Colonic mucosa (tissue), 4 donors: ENCODE measurements around the gene PDE4D. TPM values are rescaled to one million over a fixed set of nuclear protein-coding genes. Genes with fewer than 3 reads are reported as not detected.

Experiments used
- DNase-seq: peaks from one replicate; pipeline ENCODE4 v3.0.0-alpha.2; 2020
- H3K27ac ChIP-seq: fragments of 200-600 bp; one replicate; pipeline ENCODE4 v1.8.0; 2021
- H3K27me3 ChIP-seq: fragments of 200-600 bp; one replicate; pipeline ENCODE4 v1.8.0; 2021
- H3K36me3 ChIP-seq: fragments of 200-600 bp; one replicate; pipeline ENCODE4 v1.8.0; 2021
- H3K4me1 ChIP-seq: fragments of 200-600 bp; one replicate; pipeline ENCODE4 v1.8.0; 2021; ENCODE audit warnings: mild to moderate bottlenecking
- H3K4me3 ChIP-seq: fragments of 200-600 bp; one replicate; pipeline ENCODE4 v1.8.0; 2021
- H3K9ac ChIP-seq, 2 donors: one replicate each; pipeline ENCODE4 v1.7.0; 2013; ENCODE audit warnings: control low read depth in 2 of 2, low read depth in 2 of 2, low read length in 2 of 2
- H3K9me3 ChIP-seq: fragments of 200-600 bp; one replicate; pipeline ENCODE4 v1.8.0; 2021
- intact Hi-C: fragments of 100-400 bp; cut with DNase I; formaldehyde crosslinking; loops from one replicate; pipeline ENCODE4 v1.14.1; 2022
- total RNA-seq, 2 donors: library from RNA; stranded (reverse); fragmentation: NEBNext Ultra II Directional in 1 of 2; extraction: Animal tissue kit (Norgen Biotek cat#: 25700) in 1 of 2; gene quantifications; one replicate each; pipeline ENCODE4 v1.2.1, GENCODE V29; 2021
- TF ChIP-seq, protein P1 (sequence below): fragments of 200-600 bp; IDR thresholded peaks from one replicate; pipeline ENCODE4 v1.8.0; 2022; ENCODE audit warnings: antibody characterized with exemption, mild to moderate bottlenecking
- donor health status: healthy.
- donor health status: DM: no; HTN: no; CAD: no.
- donor health status: DM: no; HTN: no; CAD: no.

Gene PDE4D
- total RNA-seq, 2 donors from 2014 or later, result 23.1 to 53.7 TPM

DNA sequence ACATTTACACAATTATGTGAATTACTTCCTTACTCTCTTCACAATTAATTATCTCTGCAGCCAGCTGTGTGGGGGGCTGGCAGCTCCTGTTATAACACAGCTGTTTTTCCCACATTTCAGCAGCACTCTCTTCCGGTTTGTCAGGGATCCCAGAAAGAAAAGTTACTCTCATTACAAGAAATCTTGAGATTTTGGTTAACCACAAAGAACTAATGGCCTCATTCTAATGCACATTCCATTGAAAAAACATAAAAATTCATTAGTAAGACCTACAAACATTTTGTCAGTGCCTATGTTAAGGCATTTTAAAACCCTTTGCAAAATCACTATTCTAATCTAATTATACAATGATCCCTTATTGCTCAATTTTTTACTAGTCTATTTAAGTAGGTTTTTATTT lies 64.1 kb downstream of the PDE4D start:
- DNase-seq, result no peak
- Histone ChIP-seq H3K27ac (no peak overlapping the region), H3K9ac (no peak overlapping the region), H3K4me1 (no peaks in the 10 kb centered on the region), H3K27me3 (no peaks in the 10 kb centered on the region), H3K9me3 (no peaks in the 10 kb centered on the region), H3K36me3 (no peaks in the 10 kb centered on the region), H3K4me3 (no peak overlapping the region)
- TF ChIP-seq, protein P1, sequence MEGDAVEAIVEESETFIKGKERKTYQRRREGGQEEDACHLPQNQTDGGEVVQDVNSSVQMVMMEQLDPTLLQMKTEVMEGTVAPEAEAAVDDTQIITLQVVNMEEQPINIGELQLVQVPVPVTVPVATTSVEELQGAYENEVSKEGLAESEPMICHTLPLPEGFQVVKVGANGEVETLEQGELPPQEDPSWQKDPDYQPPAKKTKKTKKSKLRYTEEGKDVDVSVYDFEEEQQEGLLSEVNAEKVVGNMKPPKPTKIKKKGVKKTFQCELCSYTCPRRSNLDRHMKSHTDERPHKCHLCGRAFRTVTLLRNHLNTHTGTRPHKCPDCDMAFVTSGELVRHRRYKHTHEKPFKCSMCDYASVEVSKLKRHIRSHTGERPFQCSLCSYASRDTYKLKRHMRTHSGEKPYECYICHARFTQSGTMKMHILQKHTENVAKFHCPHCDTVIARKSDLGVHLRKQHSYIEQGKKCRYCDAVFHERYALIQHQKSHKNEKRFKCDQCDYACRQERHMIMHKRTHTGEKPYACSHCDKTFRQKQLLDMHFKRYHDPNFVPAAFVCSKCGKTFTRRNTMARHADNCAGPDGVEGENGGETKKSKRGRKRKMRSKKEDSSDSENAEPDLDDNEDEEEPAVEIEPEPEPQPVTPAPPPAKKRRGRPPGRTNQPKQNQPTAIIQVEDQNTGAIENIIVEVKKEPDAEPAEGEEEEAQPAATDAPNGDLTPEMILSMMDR, result no peak
- intact Hi-C loops, result no loop called here

DNA sequence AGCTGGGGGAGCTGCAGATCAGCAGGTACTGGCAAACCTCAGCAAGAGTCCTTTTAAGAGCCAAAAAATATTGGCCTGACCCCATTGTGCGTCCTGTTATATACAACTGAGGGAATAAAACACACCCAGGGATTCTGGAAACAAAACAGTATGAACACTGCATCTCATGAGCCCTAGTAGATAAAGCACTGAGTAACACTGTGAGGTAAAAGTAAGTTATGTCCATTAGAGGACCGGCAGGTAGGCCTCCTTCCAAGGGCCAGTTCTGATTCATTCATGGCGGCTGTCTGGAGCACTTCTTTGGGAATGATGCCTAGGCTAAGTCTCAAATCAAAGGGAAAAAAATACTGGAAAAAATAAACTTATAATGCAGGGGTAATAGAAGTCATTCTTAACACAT lies 64.9 kb downstream of the PDE4D start:
- no peaks in the 10 kb centered on the region for H3K4me1 ChIP-seq
- intact Hi-C loops, result no loop called here

DNA sequence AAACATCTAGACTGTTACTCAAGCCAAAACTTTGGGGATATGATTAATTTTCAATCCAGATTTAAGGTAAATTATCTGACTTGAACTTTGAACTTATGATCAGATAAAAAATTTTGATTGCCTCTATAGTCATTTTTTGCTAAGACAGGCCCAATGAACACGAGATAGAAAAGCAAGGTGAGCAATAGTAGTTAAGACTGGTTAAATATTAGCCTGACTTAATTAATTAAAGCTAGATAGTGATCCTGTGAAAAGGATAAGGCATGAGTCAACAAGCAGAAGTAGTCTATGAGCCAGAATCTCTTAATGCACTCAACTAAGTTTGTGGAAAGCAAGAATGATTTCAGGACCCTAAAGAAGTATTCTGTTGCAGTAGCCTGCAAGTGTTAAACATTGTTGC lies 66.5 kb downstream of the PDE4D start:
- Histone ChIP-seq H3K4me1 (no peaks in the 10 kb centered on the region), H3K27ac (no peak overlapping the region), H3K9ac (no peak overlapping the region), H3K36me3 (no peaks in the 10 kb centered on the region), H3K27me3 (no peaks in the 10 kb centered on the region), H3K4me3 (no peak overlapping the region), H3K9me3 (no peaks in the 10 kb centered on the region)
- TF ChIP-seq, protein P1, result no peak
- intact Hi-C loops, result no loop called here
- no peak for DNase-seq

More for the DNA sequence above, 64.9 kb downstream of the PDE4D start:
- Histone ChIP-seq H3K36me3 (no peaks in the 10 kb centered on the region), H3K9me3 (no peaks in the 10 kb centered on the region), H3K27ac (no peak overlapping the region), H3K27me3 (no peaks in the 10 kb centered on the region), H3K4me3 (no peak overlapping the region), H3K9ac (no peak overlapping the region)
- TF ChIP-seq, protein P1, result no peak
- no peak for DNase-seq

DNA sequence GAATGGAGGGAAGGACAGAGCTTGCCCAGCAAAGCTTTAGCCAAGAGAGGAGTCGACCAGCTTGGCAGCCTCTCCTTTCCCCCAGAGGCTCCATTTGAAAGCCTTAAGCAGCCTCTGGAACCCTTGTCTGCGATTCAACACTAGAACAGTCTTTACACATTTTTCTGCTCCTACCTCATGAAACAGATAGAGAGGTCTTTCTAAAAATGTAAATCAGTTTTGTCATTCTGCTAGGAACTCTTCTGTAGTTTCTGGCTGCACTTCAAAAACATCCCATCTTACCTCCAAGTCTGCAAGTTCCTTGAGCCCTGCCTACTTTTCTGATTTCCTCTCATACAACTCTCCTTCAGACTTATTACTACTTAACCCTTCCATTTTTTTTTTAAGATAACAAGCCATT lies 70.1 kb downstream of the PDE4D start:
- Histone ChIP-seq H3K4me1 (no peaks in the 10 kb centered on the region), H3K27ac (no peak overlapping the region), H3K9ac (no peak overlapping the region), H3K27me3 (no peaks in the 10 kb centered on the region), H3K4me3 (no peak overlapping the region), H3K9me3 (no peaks in the 10 kb centered on the region), H3K36me3 (no peaks in the 10 kb centered on the region)
- no peak for DNase-seq
- TF ChIP-seq, protein P1, result no peak
- intact Hi-C loops, result no loop called here

DNA sequence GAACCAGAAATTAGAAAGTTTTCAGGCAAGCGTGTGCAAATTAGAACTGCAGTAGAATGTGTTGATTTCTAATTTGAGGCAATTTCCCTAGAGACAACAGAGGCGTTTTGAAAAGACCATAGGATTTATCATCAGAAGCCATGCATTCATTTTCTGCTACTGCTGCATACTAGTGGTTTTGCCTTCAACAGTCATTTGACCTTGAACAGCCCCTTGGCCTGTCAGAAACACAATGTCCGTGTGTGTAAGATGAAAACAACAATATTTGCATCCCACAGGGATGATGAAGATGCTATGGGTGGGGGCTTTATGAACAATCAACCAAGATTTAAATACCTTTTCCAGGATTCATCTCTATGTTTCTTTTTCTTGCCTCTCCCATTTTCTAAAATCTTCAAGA lies 73.7 kb downstream of the PDE4D start:
- no peaks in the 10 kb centered on the region for H3K36me3 ChIP-seq
- no peak overlapping the region for H3K4me3 ChIP-seq
- H3K9ac ChIP-seq, result no peak overlapping the region
- TF ChIP-seq, protein P1, result no peak
- no peak for DNase-seq
- H3K9me3 ChIP-seq, result no peaks in the 10 kb centered on the region
- no peak overlapping the region for H3K27ac ChIP-seq
- intact Hi-C loops, result loop anchor here (10.0 kb wide), 1 partner anchor 465 kb away; no protein-coding TSS in a partner anchor
- no peaks in the 10 kb centered on the region for H3K4me1 ChIP-seq
- H3K27me3 ChIP-seq, result no peaks in the 10 kb centered on the region

DNA sequence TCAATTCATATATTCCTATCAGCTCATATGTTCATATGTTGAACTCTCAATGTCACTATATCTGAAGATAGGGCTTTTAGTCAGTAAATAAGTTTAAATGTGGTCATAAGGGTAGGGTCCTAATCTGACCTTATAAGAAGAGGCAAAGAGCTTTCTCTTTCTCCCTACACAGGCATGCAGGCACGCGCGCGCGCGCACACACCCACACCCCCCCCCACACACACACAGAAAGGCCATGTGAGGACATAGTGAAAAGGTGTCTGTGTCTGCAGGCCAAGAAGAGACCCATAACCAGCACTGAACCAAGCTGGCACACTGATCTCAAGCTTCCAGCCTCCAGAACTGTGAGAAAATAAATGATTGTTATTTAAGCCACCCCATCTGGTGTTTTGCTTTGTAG lies 76.0 kb downstream of the PDE4D start:
- no peak overlapping the region for H3K4me3 ChIP-seq
- H3K4me1 ChIP-seq, result no peaks in the 10 kb centered on the region
- H3K36me3 ChIP-seq, result no peaks in the 10 kb centered on the region
- intact Hi-C loops, result loop anchor here (10.0 kb wide), 1 partner anchor 467 kb away; no protein-coding TSS in a partner anchor
- no peak overlapping the region for H3K9ac ChIP-seq
- H3K27me3 ChIP-seq, result no peaks in the 10 kb centered on the region
- H3K9me3 ChIP-seq, result no peaks in the 10 kb centered on the region
- TF ChIP-seq, protein P1, result no peak
- DNase-seq, result no peak
- H3K27ac ChIP-seq, result no peak overlapping the region
